ENCODE results near the gene CREB3. TPM values are rescaled to one million over a fixed set of nuclear protein-coding genes. Genes with fewer than 3 reads are reported as not detected.

The CREB3 gene
- total RNA-seq, 2 experiments from 2014 or later = 13.7 to 15.4 TPM

- Mint-ChIP-seq H3K27me3 (no peaks in the 10 kb centered on the region), H3K27ac (no peak overlapping the region), H3K4me1 (ENCODE audit: low read depth) (peaks cover 13% of the 10 kb centered on the region), H3K36me3 (ENCODE audit: low read depth) (no peaks in the 10 kb centered on the region), H3K9me3 (no peaks in the 10 kb centered on the region), H3K4me3 (no peak overlapping the region)
- Histone ChIP-seq H3K27ac (ENCODE audit: low read depth in 1 of 2, low read length in 2 of 2) (no peak overlapping the region), H3K9me3 (ENCODE audit: control insufficient read depth in 1 of 2, insufficient read depth in 1 of 2, low read length in 2 of 2) (no peaks in the 10 kb centered on the region), H3K36me3 (ENCODE audit: insufficient read depth, low read length) (peaks cover 58% of the 10 kb centered on the region), H3K4me3 (ENCODE audit: low read length) (no peak overlapping the region), H3K4me1 (ENCODE audit: insufficient read depth, low read length) (peaks cover 8% of the 10 kb centered on the region), H3K27me3 (ENCODE audit: control insufficient read depth in 1 of 2, insufficient read depth in 2 of 2, low read length in 2 of 2) (no peaks in the 10 kb centered on the region)
- CTCF ChIA-PET = interaction anchor here (0.9 to 3.3 kb wide), 9 partner anchors 10 to 94 kb away, joined by 3 to 32 read pairs (median 14); partner anchors contain the start of genes CCDC107, RMRP and TLN1
- ATAC-seq (ENCODE audit: poor library complexity) = no peak
- no peak for TF ChIP-seq CTCF (IDR thresholded peaks at IDR 0.05)
- POLR2A ChIA-PET = interaction anchor here (0.5 to 2.8 kb wide), 4 partner anchors 31 to 65 kb away, joined by 4 to 24 read pairs (median 13); partner anchors contain the start of genes CCDC107 and RMRP
- intact Hi-C loops (cut with DNase I, micrococcal nuclease) = loop anchor here (2.0 kb wide), 5 partner anchors 29 to 93 kb away; partner anchors contain the start of genes CCDC107 (in 2 of the 2), RMRP (in 2 of the 2) and TESK1 (in 1 of the 2)
- no peak for DNase-seq
Observed at GRCh38 chr9:35697486-35697885, 35.0 kb upstream of the CREB3 start.

GRCh38 chr9:35698231-35698630 is 34.2 kb upstream of the CREB3 start:
- Histone ChIP-seq H3K9me3 (ENCODE audit: control insufficient read depth in 1 of 2, insufficient read depth in 1 of 2, low read length in 2 of 2) (no peaks in the 10 kb centered on the region), H3K27ac (ENCODE audit: low read depth in 1 of 2, low read length in 2 of 2) (no peak overlapping the region), H3K4me3 (ENCODE audit: low read length) (no peak overlapping the region), H3K4me1 (ENCODE audit: insufficient read depth, low read length) (peaks cover 8% of the 10 kb centered on the region), H3K36me3 (ENCODE audit: insufficient read depth, low read length) (peaks cover 65% of the 10 kb centered on the region), H3K27me3 (ENCODE audit: control insufficient read depth in 1 of 2, insufficient read depth in 2 of 2, low read length in 2 of 2) (no peaks in the 10 kb centered on the region)
- DNase-seq (no peak), ATAC-seq (ENCODE audit: poor library complexity) (no peak)
- H3K27ac Mint-ChIP-seq = no peak overlapping the region
- CTCF ChIA-PET = interaction anchor here (1.0 to 3.3 kb wide), 4 partner anchors 10 to 95 kb away, joined by 5 to 32 read pairs (median 20); partner anchors contain the start of gene TLN1
- TF ChIP-seq CTCF (IDR thresholded peaks at IDR 0.05) = no peak
- H3K4me3 Mint-ChIP-seq = no peak overlapping the region
- intact Hi-C loops (cut with DNase I, micrococcal nuclease) = no loop called here
- H3K27me3 Mint-ChIP-seq = no peaks in the 10 kb centered on the region
- no peaks in the 10 kb centered on the region for H3K9me3 Mint-ChIP-seq
- peaks cover 13% of the 10 kb centered on the region for H3K4me1 Mint-ChIP-seq (ENCODE audit: low read depth)
- no peaks in the 10 kb centered on the region for H3K36me3 Mint-ChIP-seq (ENCODE audit: low read depth)
- POLR2A ChIA-PET = interaction anchor here (0.6 kb wide), 1 partner anchor 51 kb away, joined by 3 read pairs; no protein-coding TSS in a partner anchor

GRCh38 chr9:35700031-35700430 is 32.4 kb upstream of the CREB3 start:
- intact Hi-C loops (cut with DNase I, micrococcal nuclease) = no loop called here
- Histone ChIP-seq H3K36me3 (ENCODE audit: insufficient read depth, low read length) (peaks cover 83% of the 10 kb centered on the region), H3K27ac (ENCODE audit: low read depth in 1 of 2, low read length in 2 of 2) (no peak overlapping the region), H3K9me3 (ENCODE audit: control insufficient read depth in 1 of 2, insufficient read depth in 1 of 2, low read length in 2 of 2) (no peaks in the 10 kb centered on the region), H3K4me3 (ENCODE audit: low read length) (no peak overlapping the region), H3K27me3 (ENCODE audit: control insufficient read depth in 1 of 2, insufficient read depth in 2 of 2, low read length in 2 of 2) (no peaks in the 10 kb centered on the region), H3K4me1 (ENCODE audit: insufficient read depth, low read length) (peaks cover 8% of the 10 kb centered on the region)
- ChIA-PET CTCF (no interaction called here), POLR2A (interaction anchor here (1.3 kb wide), 1 partner anchor 54 kb away, joined by 4 read pairs; no protein-coding TSS in a partner anchor)
- Mint-ChIP-seq H3K27ac (no peak overlapping the region), H3K9me3 (no peaks in the 10 kb centered on the region), H3K4me3 (no peak overlapping the region), H3K27me3 (no peaks in the 10 kb centered on the region), H3K4me1 (ENCODE audit: low read depth) (peaks cover 13% of the 10 kb centered on the region), H3K36me3 (ENCODE audit: low read depth) (no peaks in the 10 kb centered on the region)
- no peak for TF ChIP-seq CTCF (IDR thresholded peaks at IDR 0.05)
- DNase-seq (no peak), ATAC-seq (ENCODE audit: poor library complexity) (no peak)
